HepG2 (cell line): ENCODE data around the gene GH2. TPM values are rescaled to one million over a fixed set of nuclear protein-coding genes. Genes with fewer than 3 reads are reported as not detected.
A peak's percentile ranks its signal among the peaks of the same experiment; 100 is the strongest.

ENCODE experiments used
- ELF3 ChIP-seq: IDR thresholded peaks from 2 replicates; pipeline ENCODE4 v1.6.1; 2016; ENCODE audit warnings: missing genetic modification reagents, missing compliant biosample characterization
- FOXA1 ChIP-seq, 2 experiments: fragments of 450-650 bp in 1 of 2; sonication (generic) in 1 of 2; formaldehyde crosslinking in 1 of 2; IDR thresholded peaks; 2 replicates each; pipeline versions ENCODE4 v1.4.0 to v1.6.1; 2016 to 2020; ENCODE audit warnings: missing genetic modification reagents in 1 of 2
- GABPB1 ChIP-seq: IDR thresholded peaks from 2 replicates; pipeline ENCODE4 v1.6.1; 2016; ENCODE audit warnings: mild to moderate bottlenecking, missing genetic modification reagents, moderate library complexity, missing compliant biosample characterization
- GLI4 ChIP-seq: sonication (generic); formaldehyde crosslinking; IDR thresholded peaks from 2 replicates; pipeline ENCODE4 v1.5.1; 2020; ENCODE audit warnings: missing genetic modification reagents, mild to moderate bottlenecking, moderate library complexity, borderline replicate concordance
- HDAC1 ChIP-seq: sonication (generic); formaldehyde crosslinking; IDR thresholded peaks from 2 replicates; pipeline ENCODE4 v1.5.1; 2020; ENCODE audit warnings: mild to moderate bottlenecking, missing genetic modification reagents
- KLF9 ChIP-seq: IDR thresholded peaks from 2 replicates; pipeline ENCODE4 v1.6.1; 2016; ENCODE audit warnings: low read depth
- PHF21A ChIP-seq: sonication (generic); formaldehyde crosslinking; IDR thresholded peaks from 2 replicates; pipeline ENCODE4 v1.5.0; 2020; ENCODE audit warnings: mild to moderate bottlenecking, missing genetic modification reagents
- POLR2AphosphoS2 ChIP-seq: IDR thresholded peaks from 2 replicates; pipeline ENCODE4 v1.6.1; 2011; ENCODE audit warnings: low read depth, low read length, improper control_type of control experiment
- PRMT3 ChIP-seq: sonication (generic); formaldehyde crosslinking; IDR thresholded peaks from 2 replicates; pipeline ENCODE4 v1.8.1; 2022; ENCODE audit warnings: low read depth, mild to moderate bottlenecking, moderate library complexity, missing genetic modification reagents, borderline replicate concordance
- REXO4 ChIP-seq: sonication (generic); formaldehyde crosslinking; IDR thresholded peaks from 2 replicates; pipeline ENCODE4 v1.8.0; 2022; ENCODE audit warnings: missing genetic modification reagents, mild to moderate bottlenecking, borderline replicate concordance
- SALL1 ChIP-seq: sonication (generic); formaldehyde crosslinking; IDR thresholded peaks from 2 replicates; pipeline ENCODE4 v1.8.0; 2022; ENCODE audit warnings: mild to moderate bottlenecking, missing genetic modification reagents
- SALL2 ChIP-seq: sonication (generic); formaldehyde crosslinking; IDR thresholded peaks from 2 replicates; pipeline ENCODE4 v1.8.1; 2023; ENCODE audit warnings: mild to moderate bottlenecking, missing genetic modification reagents, inconsistent platforms
- TCF12 ChIP-seq, 2 experiments: fragments of 450-650 bp in 1 of 2; sonication (generic) in 1 of 2; formaldehyde crosslinking in 1 of 2; IDR thresholded peaks; 2 replicates each; pipeline versions ENCODE4 v1.6.1 to v1.8.0; 2017 to 2022; ENCODE audit warnings: antibody characterized with exemption in 1 of 2, mild to moderate bottlenecking in 1 of 2, missing genetic modification reagents in 1 of 2, moderate library complexity in 1 of 2
- ZBTB20 ChIP-seq: sonication (generic); formaldehyde crosslinking; IDR thresholded peaks from 2 replicates; pipeline ENCODE4 v1.8.1; 2023; ENCODE audit warnings: missing genetic modification reagents, low read depth, mild to moderate bottlenecking, borderline replicate concordance
- ZMAT3 ChIP-seq: sonication (generic); formaldehyde crosslinking; conservative IDR thresholded peaks from 2 replicates; pipeline ENCODE4 v1.7.0; 2021; ENCODE audit warnings: missing genetic modification reagents
- ZNF20 ChIP-seq: sonication (generic); formaldehyde crosslinking; IDR thresholded peaks from 2 replicates; pipeline ENCODE4 v1.4.0; 2020; ENCODE audit warnings: mild to moderate bottlenecking, moderate library complexity, missing genetic modification reagents
- ZNF225 ChIP-seq: sonication (generic); formaldehyde crosslinking; IDR thresholded peaks from 2 replicates; pipeline ENCODE4 v1.4.0; 2020; ENCODE audit warnings: mild to moderate bottlenecking, missing genetic modification reagents
- ZNF430 ChIP-seq: sonication (generic); formaldehyde crosslinking; IDR thresholded peaks from 2 replicates; pipeline ENCODE4 v1.9.0; 2021; ENCODE audit warnings: mild to moderate bottlenecking, missing genetic modification reagents
- ZNF441 ChIP-seq: sonication (generic); formaldehyde crosslinking; IDR thresholded peaks from 2 replicates; pipeline ENCODE4 v1.7.0; 2021; ENCODE audit warnings: missing genetic modification reagents, borderline replicate concordance
- ZNF501 ChIP-seq: sonication (generic); formaldehyde crosslinking; IDR thresholded peaks from 2 replicates; pipeline ENCODE4 v1.5.1; 2020; ENCODE audit warnings: mild to moderate bottlenecking, moderate library complexity, missing genetic modification reagents
- ZSCAN30 ChIP-seq: sonication (generic); formaldehyde crosslinking; IDR thresholded peaks from 2 replicates; pipeline ENCODE4 v1.5.0; 2020; ENCODE audit warnings: mild to moderate bottlenecking, missing genetic modification reagents
- polyA plus RNA-seq, 8 experiments: library from polyadenylated mRNA; depleted of rRNA in 3 of 8; stranded (reverse) in 7 of 8; unstranded in 1 of 8; fragments of >200 nt; fragmentation: Illumina TruSeq in 4 of 8; extraction: Trizol in 4 of 8; gene quantifications; 2 replicates each; pipeline versions ENCODE4 v1.2.1 to v1.2.3, GENCODE V29; 2011 to 2016; ENCODE audit warnings: low read depth in 4 of 8, missing spikeins in 1 of 8, mixed read lengths in 1 of 8; ENCODE audit not compliant: insufficient read depth in 1 of 8
- total RNA-seq, 5 experiments: library from RNA; depleted of rRNA; stranded (reverse); fragments of >200 nt; fragmentation: Illumina TruSeq; extraction: Trizol; gene quantifications; 2 replicates each; pipeline ENCODE4 v1.2.3, GENCODE V29; 2016; ENCODE audit warnings: low read depth in 1 of 5
- TF ChIP-seq, protein P1 (sequence below), 2 experiments: fragments of 450-650 bp in 1 of 2; sonication (generic) in 1 of 2; formaldehyde crosslinking; IDR thresholded peaks; 2 replicates each; pipeline versions ENCODE4 v1.5.0 to v1.8.0; 2020 to 2022; ENCODE audit warnings: mild to moderate bottlenecking in 1 of 2, missing genetic modification reagents in 1 of 2
- TF ChIP-seq, protein P2 (sequence below): sonication (generic); formaldehyde crosslinking; conservative IDR thresholded peaks from 2 replicates; pipeline ENCODE4 v1.8.1; 2023; ENCODE audit warnings: missing genetic modification reagents
- TF ChIP-seq, protein P3 (sequence below): conservative IDR thresholded peaks from 2 replicates; pipeline ENCODE4 v1.6.1; 2018; ENCODE audit warnings: missing genetic modification reagents

Gene GH2
- total and polyA plus RNA-seq, 2 of the 13 experiments (the other 11 are each of a cell fraction or from before 2014, with no cell fraction given): not detected

DNA sequence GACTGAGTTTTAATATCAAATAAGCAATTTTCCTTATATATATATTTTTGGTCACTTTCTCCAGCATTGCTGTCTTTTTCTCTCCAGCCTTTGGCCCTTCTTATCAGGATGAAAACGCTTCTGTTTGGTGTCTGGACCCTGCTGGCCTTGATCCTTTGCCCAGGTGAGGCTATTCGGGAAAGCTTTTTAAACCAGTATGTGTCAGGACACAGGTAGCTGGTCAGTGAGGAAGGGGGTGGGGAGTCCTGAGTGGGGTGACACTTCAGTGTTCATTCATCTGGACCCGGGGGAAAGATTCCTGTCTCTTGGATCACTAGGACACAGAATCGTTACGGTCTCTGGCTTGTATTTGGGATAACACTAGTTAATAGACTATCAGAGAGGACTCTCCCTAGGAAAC is 27.0 kb downstream of the GH2 start (continued):
- TF ChIP-seq ZBTB20 (no peak), PRMT3 (CRISPR knock-in tag) (no peak), KLF9 (no peak), ZNF430 (CRISPR knock-in tag) (no peak; the same call in 1 of the 2 replicates), ZNF441 (CRISPR knock-in tag) (no peak), ZSCAN30 (CRISPR knock-in tag) (no peak), PHF21A (CRISPR knock-in tag) (peak; percentile 68), POLR2AphosphoS2 (no peak), GLI4 (0 out of 2 replicates have a peak, but pooled peaks have one; percentile 47), REXO4 (CRISPR knock-in tag) (no peak), TCF12 (IDR thresholded peaks at IDR 0.05) (no peak), TCF12 (CRISPR knock-in tag; IDR thresholded peaks at IDR 0.05) (no peak), ZNF501 (CRISPR knock-in tag) (no peak), SALL1 (CRISPR knock-in tag) (peak; percentile 74), FOXA1 (IDR thresholded peaks at IDR 0.05) (no peak), FOXA1 (CRISPR knock-in tag; IDR thresholded peaks at IDR 0.05) (no peak), ELF3 (CRISPR knock-in tag) (no peak; the same call in 1 of the 2 replicates), ZNF225 (CRISPR knock-in tag) (no peak), ZNF20 (CRISPR knock-in tag) (no peak), ZMAT3 (CRISPR knock-in tag) (no peak), GABPB1 (no peak), HDAC1 (CRISPR knock-in tag) (peak; percentile 72), SALL2 (CRISPR knock-in tag) (no peak)
- TF ChIP-seq, protein P1, sequence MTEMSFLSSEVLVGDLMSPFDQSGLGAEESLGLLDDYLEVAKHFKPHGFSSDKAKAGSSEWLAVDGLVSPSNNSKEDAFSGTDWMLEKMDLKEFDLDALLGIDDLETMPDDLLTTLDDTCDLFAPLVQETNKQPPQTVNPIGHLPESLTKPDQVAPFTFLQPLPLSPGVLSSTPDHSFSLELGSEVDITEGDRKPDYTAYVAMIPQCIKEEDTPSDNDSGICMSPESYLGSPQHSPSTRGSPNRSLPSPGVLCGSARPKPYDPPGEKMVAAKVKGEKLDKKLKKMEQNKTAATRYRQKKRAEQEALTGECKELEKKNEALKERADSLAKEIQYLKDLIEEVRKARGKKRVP (CRISPR knock-in tag; IDR thresholded peaks at IDR 0.05): no peak
- TF ChIP-seq, protein P2, sequence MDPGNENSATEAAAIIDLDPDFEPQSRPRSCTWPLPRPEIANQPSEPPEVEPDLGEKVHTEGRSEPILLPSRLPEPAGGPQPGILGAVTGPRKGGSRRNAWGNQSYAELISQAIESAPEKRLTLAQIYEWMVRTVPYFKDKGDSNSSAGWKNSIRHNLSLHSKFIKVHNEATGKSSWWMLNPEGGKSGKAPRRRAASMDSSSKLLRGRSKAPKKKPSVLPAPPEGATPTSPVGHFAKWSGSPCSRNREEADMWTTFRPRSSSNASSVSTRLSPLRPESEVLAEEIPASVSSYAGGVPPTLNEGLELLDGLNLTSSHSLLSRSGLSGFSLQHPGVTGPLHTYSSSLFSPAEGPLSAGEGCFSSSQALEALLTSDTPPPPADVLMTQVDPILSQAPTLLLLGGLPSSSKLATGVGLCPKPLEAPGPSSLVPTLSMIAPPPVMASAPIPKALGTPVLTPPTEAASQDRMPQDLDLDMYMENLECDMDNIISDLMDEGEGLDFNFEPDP (CRISPR knock-in tag): no peak
- TF ChIP-seq, protein P3, sequence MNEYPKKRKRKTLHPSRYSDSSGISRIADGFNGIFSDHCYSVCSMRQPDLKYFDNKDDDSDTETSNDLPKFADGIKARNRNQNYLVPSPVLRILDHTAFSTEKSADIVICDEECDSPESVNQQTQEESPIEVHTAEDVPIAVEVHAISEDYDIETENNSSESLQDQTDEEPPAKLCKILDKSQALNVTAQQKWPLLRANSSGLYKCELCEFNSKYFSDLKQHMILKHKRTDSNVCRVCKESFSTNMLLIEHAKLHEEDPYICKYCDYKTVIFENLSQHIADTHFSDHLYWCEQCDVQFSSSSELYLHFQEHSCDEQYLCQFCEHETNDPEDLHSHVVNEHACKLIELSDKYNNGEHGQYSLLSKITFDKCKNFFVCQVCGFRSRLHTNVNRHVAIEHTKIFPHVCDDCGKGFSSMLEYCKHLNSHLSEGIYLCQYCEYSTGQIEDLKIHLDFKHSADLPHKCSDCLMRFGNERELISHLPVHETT (CRISPR knock-in tag): no peak
